Fibroblast of lung (primary cell): ENCODE data around the gene NAA15.
"Not testable (repeated sequence)": the region's sequence is repeated elsewhere in the genome, so short reads cannot be mapped to it uniquely, and the experiment has no call there.

Experiments used
- EZH2 ChIP-seq: IDR thresholded peaks from 2 replicates; pipeline ENCODE4 v1.5.1; 2012; ENCODE audit warnings: low read length, control low read depth, mild to moderate bottlenecking; ENCODE audit errors: missing control alignments
- TF ChIP-seq, protein P1 (sequence below), 2 donors: IDR thresholded peaks in 1 of 2; conservative IDR thresholded peaks in 1 of 2; 1 replicate in 1 of 2; 2 replicates in 1 of 2; pipeline ENCODE4 v1.5.1; 2011 to 2012; ENCODE audit warnings: low read length in 2 of 2, control low read depth in 1 of 2, inconsistent platforms in 1 of 2, low read depth in 1 of 2, mild to moderate bottlenecking in 1 of 2

DNA sequence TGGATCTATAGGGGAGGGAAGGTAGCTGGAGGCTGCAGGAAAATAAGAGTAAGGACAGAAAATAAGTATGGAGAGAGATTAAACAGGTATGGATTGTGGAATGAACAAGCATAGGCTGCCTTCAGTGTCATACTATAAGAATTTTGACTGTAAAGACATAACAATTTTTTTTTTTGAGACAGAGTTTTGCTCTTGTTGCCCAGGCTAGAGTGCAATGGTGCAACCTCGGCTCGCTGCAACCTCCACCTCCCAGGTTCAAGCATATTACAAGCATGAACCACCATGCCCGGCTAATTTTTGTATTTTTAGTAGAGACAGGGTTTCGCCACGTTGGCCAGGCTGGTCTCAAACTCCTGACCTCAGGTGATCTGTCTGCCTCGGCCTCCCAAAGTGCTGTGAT is 45.7 kb upstream of the NAA15 start:
- TF ChIP-seq, protein P1, sequence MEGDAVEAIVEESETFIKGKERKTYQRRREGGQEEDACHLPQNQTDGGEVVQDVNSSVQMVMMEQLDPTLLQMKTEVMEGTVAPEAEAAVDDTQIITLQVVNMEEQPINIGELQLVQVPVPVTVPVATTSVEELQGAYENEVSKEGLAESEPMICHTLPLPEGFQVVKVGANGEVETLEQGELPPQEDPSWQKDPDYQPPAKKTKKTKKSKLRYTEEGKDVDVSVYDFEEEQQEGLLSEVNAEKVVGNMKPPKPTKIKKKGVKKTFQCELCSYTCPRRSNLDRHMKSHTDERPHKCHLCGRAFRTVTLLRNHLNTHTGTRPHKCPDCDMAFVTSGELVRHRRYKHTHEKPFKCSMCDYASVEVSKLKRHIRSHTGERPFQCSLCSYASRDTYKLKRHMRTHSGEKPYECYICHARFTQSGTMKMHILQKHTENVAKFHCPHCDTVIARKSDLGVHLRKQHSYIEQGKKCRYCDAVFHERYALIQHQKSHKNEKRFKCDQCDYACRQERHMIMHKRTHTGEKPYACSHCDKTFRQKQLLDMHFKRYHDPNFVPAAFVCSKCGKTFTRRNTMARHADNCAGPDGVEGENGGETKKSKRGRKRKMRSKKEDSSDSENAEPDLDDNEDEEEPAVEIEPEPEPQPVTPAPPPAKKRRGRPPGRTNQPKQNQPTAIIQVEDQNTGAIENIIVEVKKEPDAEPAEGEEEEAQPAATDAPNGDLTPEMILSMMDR (conservative IDR thresholded peaks at IDR 0.05 in 1 of 2, IDR thresholded peaks at IDR 0.05 in 1 of 2; ENCODE audit: low read depth in 1 of 2, low read length in 2 of 2): not testable (repeated sequence)
- not testable (repeated sequence) for TF ChIP-seq EZH2
